HG03280 (cell line): ENCODE measurements around the gene CD8B.
"Not testable (repeated sequence)": the region's sequence is repeated elsewhere in the genome, so short reads cannot be mapped to it uniquely, and the experiment has no call there.

Experiments
- ATAC-seq: cut with Tn5 transposase; IDR thresholded peaks from one replicate; pipeline ENCODE4 v1.9.1; 2021; ENCODE audit warnings: mild to moderate bottlenecking, moderate library complexity; ENCODE audit not compliant: unreplicated experiment

CD8B gene

DNA sequence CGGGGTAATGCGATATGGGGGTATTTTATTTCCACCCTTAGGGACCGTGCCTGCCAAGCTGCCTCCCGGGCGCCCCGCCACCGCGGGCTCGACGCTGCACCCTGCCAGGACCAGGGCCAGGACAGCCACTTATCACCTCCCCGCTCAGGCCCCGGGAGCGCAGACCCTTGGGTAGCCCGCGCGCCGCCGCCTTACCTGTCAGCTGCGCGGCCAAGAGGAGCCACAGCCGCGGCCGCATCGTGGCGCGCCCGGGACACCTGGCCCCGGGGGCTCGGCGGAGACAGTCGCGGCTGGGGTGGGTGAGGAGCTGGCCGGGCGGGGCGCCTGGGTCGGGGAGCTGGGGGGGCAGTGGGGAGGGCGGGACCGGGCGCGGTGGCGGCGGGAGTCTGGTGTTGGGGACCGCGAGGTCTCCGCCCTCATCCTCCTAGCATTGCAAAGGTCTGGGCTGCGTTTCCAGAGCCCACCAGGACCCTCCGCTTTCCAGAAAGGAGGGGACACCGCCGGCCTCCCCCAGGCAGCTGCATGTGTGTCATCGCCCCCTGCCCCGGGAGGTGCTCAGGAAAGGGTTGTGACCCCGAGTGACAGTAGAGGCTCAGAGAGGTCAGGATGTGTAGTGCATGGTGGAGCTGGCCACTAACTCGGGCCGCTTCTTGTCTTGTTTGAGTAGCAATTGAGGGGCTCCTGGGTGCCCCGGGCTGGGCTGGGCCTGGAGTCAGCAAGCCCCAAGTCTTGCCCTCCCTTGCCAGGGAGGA is at the start of gene CD8B:
Gene CD8B (minus strand): TSS at position 259 of the 752 bp plus-strand sequence. CDS start 21 bp downstream, at position 238.
- ATAC-seq = not testable (repeated sequence)

- ATAC-seq = not testable (repeated sequence)
Observed at GRCh38 chr2:86905868-86906267, 44.2 kb upstream of the CD8B start.

DNA sequence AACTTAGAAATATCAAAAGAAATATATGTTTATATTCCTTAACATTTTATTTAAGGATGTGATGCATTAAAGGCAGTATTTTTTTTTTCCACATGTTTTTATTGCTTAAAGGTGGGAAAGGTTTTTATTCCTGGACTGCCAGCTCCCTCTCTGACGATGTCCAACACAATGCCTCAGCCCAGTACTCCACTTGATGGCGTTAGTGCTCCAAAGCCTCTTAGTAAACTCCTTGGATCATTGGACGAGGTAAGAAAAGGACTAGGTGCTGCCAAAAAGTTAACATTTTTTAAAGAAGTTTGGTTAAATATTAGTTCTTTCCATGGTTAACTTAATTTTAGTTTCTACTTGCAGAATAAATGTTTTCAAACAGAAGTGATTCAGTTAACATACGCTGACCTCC is 39.0 kb upstream of the CD8B start:
- ATAC-seq = not testable (repeated sequence)

DNA sequence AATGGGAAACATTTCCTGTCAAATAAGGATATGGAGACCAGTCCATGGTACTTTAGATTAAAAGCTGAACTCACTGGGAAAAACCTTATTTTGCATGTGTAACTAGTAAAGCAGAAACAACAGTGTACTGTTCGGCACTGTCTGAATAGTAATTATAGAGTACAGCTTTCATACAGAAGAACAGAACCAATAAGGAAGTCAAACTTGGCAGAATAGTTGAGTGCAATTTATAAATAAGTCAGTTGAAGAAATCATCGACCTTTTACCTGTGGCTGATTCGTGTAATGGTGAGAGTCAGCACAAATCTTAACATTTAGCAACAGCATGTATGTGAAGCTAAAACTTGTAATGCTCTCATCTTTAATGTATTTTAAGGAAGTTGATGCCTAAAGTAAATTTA is 24.3 kb upstream of the CD8B start:
- peak; percentile 55 for ATAC-seq

- ATAC-seq = not testable (repeated sequence)
Observed at GRCh38 chr2:86882865-86883264, 21.2 kb upstream of the CD8B start.

DNA sequence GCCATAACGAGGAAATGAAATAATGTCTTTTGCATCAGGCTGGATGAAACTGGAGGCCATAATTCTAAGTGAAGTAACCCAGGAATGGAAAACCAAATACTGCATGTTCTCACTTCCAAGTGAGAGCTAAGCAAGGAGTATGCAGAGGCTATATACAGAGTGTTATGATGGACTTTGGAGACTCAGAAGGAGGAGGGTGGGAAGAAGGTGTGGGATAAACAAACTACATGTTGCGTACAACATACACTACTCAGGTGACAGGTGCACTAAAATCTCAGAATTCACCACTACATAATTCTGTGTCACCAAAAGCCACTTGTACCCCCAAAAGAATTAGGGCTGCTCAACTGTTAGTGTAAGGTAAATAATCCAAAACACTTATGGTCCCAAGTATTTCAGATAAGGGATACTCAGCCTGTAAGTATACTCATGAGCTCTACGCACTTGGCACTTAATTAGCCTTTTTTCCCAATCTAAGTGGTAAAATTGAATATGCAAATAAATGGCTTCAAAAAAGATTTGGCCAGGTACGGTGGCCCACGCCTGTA is 20.5 kb upstream of the CD8B start:
- ATAC-seq = not testable (repeated sequence)

DNA sequence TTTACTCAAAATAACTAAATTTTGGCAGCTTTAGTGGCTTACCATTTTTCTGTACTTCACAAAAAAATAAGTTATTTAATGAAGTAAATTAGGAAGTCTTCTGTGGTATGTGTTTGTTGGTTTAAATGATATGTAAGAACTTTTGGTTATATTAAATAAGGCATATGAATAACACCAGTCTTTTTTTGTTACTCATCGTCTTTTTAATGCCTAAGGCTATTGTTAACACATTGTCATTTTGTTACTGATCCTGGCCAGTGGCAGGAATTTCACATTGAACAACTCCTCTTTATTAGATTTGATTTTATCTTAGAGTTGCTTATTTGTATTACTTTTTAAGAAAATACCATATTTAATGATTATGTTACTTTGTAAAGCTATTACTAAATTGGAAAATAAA is 17.3 kb upstream of the CD8B start:
- not testable (repeated sequence) for ATAC-seq

GRCh38 chr2:86870941-86871340 is 9.3 kb upstream of the CD8B start:
- not testable (repeated sequence) for ATAC-seq

- not testable (repeated sequence) for ATAC-seq
Observed at GRCh38 chr2:86868895-86869468, 7.3 kb upstream of the CD8B start.

DNA sequence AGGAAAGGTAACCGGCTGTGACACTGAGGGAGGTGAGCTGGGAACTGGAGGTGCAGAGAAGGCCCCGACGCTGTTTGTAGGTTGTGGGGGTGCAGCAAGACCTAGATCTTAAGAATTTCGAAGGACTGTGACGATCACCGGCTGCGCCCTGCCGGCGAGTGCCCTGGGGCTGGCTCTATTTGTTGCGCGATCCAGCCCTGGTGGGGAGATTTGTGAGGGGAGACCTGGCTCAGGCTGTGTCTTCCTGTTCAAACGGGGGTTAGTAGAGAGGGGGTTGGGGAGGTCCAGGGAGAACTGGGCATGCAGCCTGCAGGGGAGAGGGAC is 656 bp upstream of the CD8B start:
- ATAC-seq = not testable (repeated sequence)

- ATAC-seq = not testable (repeated sequence)
Observed at GRCh38 chr2:86861175-86861574, 511 bp downstream of the CD8B start.

DNA sequence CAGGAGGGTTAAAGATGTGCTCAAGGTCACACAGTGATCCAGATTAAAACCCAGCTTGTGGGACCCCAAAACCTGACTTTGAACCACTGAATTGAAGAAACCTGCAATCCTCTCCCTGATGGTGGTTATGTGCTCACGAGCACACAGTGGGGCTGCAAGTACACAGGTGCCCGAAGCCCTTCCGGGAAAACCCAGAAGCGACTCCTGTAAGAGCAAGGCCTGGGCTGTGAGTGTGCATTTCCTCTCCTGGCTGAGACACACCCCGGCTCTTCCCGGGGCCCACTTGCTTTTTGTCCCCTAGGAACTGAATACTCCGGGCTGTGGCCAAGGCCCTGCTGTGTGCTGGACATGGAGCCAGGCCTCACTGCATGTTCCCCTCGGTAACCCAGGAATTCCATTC is 1.1 kb downstream of the CD8B start:
- not testable (repeated sequence) for ATAC-seq

DNA sequence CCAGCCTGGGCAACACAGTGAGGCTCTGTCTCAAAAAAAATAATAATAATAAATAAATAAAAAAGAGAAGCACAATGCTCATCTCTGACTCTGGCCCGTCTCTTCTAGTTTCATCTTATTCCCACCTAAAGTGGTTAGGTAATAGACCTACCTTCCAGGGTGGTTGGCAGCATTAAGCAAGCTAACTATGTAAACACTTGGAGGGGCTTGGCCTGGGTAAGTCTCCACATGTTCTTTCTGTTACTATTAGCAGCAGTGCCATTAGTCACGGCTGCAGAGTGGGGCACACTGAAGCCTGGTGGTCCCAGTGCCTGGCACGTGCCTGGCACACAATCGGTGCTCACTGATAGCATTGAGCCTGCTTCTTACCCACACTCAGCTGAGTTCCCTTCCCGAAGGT is 4.0 kb downstream of the CD8B start:
- not testable (repeated sequence) for ATAC-seq

DNA sequence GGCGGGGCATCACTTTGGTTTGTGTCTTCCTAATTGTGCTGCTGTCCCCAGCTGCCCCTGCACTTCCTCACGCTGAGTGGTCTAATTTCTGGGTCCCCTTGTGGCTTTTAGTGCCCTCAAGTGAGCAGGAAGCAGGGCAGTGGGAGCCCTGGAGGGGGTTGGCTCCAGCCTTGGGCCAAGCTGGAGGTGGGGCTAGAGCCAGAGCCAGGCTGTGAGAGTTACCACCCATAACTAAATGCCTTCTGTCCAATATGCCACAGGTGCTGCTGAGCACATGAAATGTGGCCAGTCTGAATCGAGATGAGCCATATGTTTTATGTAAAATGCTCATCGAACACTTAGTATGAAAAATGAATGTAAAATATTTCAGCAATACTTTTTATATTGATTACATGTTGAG is 5.2 kb downstream of the CD8B start:
- ATAC-seq = not testable (repeated sequence)

DNA sequence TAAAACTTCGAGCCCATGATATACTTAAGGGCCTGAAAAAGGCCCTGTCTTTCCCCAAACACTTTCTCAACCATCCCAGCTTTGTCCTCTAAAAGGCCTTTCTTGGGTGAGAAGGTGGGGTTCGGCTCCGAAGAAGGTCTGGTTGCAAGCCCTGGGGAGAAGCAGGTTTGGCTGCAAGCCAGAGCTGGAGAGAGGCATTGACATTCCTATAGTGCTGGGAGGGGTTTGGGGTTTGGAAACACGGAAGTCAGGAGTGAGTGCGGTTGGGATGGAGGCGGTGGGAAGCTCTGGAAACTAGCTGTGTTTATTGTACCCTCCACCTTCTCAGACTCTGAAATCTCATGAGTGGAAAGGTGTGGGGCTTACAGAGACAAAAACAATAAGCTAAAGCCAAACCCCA is 5.7 kb downstream of the CD8B start:
- not testable (repeated sequence) for ATAC-seq

DNA sequence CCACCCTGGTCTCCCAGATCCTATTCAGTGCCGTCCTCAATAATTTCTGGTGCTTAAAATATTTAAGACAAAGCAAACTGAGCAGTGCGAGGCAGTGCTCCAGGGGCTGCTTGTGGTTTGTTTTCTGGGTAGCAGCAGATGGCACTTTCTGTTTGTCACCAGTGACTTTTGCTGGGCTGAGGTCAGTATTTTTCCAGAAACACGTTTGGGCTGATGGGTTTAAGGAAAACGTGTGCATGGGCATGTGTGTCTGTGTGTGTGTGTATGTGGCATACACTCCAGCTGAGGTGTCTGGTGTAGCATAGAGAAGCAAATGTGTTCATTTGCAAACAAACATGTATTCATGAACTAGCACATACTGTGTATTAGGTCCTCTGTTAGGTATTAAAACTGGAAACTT is 10.1 kb downstream of the CD8B start:
- not testable (repeated sequence) for ATAC-seq

GRCh38 chr2:86842607-86843234 is 19.0 kb downstream of the CD8B start:
- ATAC-seq = not testable (repeated sequence)

DNA sequence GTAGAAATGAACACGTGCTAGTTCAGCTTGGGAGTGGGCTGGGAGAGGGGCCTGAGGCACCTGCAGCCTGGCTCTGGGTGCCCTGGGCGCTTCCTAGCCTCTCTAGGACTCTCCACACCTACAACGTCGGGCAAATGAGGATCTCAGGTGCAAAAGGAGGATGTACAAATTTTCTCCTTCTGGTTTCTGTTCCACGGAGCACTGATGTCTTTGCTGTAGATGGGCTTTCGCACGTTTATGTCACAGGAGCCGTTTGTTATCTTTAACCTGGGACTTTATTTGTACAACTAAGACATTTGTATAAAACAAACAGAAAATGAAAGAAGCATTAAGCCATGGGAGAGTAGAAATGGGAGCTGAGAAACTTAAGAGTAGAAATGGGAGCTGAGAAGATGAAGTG is 20.4 kb downstream of the CD8B start:
- ATAC-seq = not testable (repeated sequence)

DNA sequence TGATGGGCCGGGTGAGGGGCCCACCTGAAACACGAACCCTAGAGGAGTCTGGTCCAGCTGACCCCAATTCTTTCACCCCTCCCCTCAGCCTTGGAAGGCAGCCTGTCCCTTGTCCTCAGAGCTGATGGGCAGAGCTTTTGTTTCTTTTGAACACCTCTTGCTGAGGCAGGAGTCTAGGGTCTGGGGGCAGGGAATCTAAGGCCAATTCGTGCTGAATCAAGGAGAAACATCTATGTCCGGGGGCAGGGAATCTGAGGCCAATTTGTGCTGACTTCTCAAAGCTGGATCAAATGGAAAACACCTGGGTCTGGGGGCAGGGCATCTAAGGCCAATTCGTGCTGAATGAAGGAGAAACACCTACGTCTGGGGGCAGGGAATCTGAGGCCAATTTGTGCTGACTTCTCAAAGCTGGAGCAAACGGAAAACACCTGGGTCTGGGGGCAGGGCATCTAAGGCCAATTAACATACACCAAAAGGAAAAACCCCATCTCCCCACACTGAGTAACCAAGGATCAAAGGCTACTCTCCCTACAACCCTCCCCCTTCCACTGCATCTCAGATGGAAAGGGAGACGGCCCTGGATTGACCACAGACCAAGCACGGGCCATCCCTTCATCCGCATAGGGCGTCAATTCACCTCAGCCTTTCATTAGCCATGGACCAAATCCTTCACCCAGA is 21.7 kb downstream of the CD8B start:
- ATAC-seq = not testable (repeated sequence)

DNA sequence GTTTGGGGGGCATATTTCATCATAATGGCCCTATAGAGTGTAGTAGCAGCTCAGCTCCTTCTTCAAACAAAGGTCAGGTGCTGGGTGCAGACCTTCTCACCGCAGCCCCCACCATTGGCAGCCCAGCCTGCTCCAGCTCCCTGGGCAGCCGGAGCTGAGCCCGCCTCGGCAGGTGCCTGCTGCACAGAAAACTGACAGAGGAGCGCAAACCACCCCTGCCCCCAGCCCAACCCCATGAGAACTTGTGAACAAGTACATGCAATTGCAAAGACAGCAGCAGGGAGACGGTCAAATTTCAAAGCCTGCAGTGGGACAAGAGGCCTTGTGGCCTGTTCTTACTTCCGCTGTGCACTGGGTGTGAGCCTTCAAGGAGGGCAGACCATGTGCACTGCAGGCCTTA is 22.2 kb downstream of the CD8B start:
- not testable (repeated sequence) for ATAC-seq

DNA sequence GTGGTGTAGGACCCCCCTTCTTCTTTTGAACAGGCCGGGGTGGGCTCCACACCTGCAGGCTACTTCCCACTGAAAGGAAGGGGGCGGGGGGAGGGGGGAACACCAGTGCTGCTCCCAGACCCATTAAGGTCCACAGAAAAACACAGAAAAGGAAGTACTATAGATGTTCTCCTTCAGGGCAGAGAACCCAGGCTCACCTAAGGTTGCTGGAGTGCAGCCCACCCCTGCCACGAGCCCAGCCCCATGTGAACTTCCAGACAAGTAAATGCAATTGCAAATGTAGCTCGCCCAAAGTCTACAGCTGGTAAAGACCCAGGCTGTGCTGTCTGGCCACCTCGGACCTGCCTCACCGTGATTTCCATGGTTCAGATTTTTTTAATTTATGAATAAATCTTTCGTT is 24.0 kb downstream of the CD8B start:
- not testable (repeated sequence) for ATAC-seq
